Measurements from ENCODE around the gene CPSF6.

GRCh38 chr12:69231479-69231878, 7.9 kb upstream of the CPSF6 start:
- TF ChIP-seq EZH2 (optimal IDR thresholded peaks at IDR 0.05; ENCODE audit: low read depth, low read length) (no peak), CTCF (IDR thresholded peaks at IDR 0.05; ENCODE audit: low read length) (no peak), EZH2phosphoT487 (IDR thresholded peaks at IDR 0.05; ENCODE audit: low read length) (no peak)
